Fibroblast of skin of left quadriceps (primary cell): ENCODE results near the gene MAP2K5.

Source experiments
- DNase-seq, 2 experiments: peaks; one replicate each; pipeline ENCODE4 v3.0.0-alpha.2; 2013; ENCODE audit warnings: low read depth in 2 of 2

Gene MAP2K5

DNA sequence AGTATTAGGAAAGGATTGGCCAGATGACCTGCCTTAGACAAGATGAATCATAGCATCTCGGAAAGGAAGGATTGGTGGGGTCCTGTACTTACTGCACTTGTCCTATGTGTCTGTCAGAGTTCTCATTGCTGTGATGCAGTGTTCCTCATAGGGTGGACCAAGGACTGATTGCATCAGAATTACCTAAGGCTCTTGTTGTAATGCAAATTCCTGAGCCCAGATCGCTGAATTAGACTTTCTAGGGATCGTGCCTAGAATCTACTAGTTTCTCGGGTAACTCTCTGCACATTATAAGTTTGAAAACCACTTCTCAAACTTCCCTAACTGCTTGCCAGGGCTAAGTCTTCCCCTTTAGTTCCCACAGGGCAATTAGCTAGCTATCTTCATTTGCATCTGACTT, 207.9 kb downstream of the MAP2K5 start:
- no peak for DNase-seq

DNA sequence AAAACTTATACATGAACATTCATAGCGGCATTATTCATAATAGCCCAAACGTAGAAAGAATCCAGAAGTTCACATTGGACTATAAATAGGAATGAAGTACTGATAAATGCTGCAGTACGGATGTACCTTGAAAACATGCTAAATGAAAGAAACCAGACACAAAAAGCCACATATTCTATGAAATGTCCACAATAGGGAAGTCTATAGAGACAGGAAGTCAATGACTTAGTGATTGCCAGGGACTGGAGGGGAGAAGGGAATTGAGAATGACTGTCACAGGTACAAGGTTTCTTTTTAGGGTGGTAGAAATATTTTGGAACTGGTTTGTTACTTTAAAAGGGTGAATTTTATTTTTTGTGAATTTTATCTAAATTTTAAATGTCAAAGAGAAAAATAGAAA, 211.4 kb downstream of the MAP2K5 start:
- DNase-seq = no peak

- DNase-seq = no peak
Observed at GRCh38 chr15:67755264-67755663, 212.8 kb downstream of the MAP2K5 start.

- DNase-seq = no peak
Observed at GRCh38 chr15:67755936-67756335, 213.4 kb downstream of the MAP2K5 start.

DNA sequence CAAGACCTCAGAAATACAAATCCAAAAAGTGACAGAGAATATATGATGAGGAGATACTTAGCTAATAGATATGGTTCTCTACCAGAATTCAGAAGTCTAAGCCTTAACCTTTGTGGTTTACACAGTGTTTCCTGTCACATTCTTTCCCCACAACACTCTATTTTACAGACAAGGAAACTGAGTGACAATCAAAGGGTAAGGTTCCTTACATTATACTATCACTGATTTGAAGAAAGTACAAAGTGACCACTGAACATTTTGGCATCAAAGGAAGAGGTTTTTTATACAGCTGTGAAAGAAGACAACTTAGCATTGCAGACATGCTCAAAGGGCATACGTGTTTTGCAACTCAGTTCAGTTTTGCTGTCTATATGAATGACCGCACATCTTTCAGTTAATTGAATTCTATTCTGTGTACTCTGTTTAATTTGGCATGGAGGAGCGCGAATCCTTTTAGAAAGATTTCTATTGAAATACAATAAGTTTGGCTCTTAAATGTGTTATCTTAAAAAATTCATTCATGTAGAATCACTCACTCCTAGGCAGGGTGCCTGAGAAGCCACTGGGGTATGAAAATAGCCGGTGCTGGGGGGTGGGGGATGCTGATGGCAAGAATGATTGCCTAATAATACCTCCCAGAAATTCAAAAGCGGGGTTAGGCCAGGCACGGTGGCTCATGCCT, 216.3 kb downstream of the MAP2K5 start:
- DNase-seq = no peak

GRCh38 chr15:67760901-67761300, 218.4 kb downstream of the MAP2K5 start:
- no peak for DNase-seq

DNA sequence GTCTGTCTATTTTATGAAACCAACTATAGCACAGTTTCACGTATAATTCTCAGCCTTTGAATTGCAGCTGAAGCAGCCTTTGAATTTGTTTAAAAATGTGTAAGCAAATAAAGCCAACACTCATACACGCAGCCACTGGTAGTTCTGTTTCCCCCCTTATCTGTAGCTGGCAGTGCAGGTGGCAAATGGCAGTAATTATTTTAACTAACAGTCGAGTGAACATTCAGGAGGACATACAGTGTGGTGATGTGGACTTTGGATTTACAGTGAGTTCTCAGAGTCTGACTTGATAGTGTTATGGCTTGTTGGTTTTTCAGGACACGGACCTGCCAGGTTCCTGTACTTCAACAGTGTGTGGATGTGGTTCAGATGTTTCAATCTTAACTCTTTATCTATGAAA, 218.8 kb downstream of the MAP2K5 start:
- no peak for DNase-seq

DNA sequence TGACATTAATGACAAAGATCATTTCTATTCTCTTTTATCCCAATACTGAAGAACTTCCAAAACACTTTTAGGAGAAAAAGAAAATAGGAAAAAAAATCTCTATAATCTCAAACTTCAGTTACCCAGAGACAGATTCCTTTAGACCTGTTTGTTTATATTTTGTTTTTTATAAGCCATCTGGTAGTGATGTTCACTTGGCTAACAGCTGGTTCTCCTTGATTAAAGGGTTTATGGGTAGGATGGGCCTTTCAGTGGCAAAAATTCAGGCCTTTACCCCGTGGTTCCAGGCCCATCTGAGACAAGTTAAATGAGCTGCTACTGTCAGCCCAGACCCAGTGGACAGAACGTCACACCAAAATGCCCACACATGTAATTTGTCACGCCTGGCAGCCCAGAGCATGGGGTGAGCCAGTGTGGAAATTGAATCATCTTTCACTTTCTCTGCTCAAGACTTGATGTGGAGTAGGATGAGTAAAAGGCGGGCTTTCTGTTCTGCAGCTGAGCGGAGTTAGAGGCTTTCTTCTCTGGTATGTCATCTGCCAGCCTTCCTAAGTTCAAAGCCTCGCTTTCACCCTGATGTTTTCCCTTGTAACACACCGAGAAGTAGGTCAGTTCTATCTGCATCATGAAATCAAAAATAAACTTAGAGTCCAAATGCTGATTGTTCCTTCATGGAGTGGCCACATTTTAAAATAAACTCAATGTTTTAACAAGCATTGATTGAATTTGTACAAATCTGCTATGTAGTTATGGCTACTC, 220.3 kb downstream of the MAP2K5 start:
- no peak for DNase-seq

DNA sequence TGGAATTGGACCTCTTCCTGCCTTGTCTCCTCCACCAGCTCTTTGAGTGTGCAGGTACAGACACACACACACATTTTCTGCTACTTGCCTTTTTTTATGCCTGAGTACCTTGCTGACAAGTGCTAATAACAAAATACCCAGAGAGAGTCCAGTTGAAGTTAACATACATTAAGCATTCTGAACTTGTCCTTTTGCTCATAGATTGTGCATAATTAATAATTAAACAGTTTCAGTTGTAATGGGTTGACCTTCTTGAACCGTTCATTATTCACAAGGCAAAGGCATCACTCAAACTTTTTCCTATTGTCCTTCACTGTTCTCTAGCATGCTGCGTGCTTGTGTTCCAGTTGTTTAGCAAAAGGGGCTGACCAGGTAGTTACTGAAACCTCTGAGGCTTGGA, 223.2 kb downstream of the MAP2K5 start:
- DNase-seq = no peak

- DNase-seq = no peak
Observed at GRCh38 chr15:67766968-67767367, 224.5 kb downstream of the MAP2K5 start.

GRCh38 chr15:67768313-67768977, 225.9 kb downstream of the MAP2K5 start:
- DNase-seq = no peak

GRCh38 chr15:67769497-67770357, 227.2 kb downstream of the MAP2K5 start:
- DNase-seq = no peak

DNA sequence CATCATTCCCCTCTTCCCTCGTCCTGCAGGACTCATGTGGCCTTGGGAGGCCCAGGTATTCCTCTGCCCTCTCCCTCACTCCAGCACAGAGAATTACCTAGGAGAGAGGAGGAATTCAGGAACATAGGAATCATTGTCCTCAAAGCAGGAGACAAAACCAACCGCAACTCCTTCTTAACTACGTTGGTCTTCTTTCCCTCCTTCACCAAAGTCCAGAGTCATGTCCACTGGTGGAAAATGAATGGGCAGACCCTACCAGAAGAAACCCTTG, 227.8 kb downstream of the MAP2K5 start:
- no peak for DNase-seq

- DNase-seq = no peak
Observed at GRCh38 chr15:67771189-67771800, 228.8 kb downstream of the MAP2K5 start.

- no peak for DNase-seq
Observed at GRCh38 chr15:67774626-67775025, 232.1 kb downstream of the MAP2K5 start.

DNA sequence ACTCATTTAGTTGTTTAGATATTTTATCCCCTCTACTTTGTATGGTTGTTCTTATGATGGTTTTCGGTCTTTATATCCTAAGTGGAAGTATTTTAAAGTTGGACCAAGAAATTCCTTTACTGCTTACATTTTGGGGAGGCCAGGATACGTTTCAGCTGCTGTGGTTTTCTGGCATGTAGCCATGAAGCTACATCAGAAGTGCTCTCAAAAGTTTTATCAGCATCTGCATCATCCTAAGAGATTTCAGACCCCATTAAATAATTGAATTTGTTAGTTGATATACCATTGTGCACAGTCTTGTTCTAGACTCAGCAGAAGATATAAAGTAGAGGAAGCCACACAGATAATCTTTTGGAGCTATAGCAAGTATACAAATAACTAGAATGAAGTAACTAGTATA, 232.7 kb downstream of the MAP2K5 start:
- no peak for DNase-seq

- DNase-seq = no peak
Observed at GRCh38 chr15:67775998-67776397, 233.5 kb downstream of the MAP2K5 start.

DNA sequence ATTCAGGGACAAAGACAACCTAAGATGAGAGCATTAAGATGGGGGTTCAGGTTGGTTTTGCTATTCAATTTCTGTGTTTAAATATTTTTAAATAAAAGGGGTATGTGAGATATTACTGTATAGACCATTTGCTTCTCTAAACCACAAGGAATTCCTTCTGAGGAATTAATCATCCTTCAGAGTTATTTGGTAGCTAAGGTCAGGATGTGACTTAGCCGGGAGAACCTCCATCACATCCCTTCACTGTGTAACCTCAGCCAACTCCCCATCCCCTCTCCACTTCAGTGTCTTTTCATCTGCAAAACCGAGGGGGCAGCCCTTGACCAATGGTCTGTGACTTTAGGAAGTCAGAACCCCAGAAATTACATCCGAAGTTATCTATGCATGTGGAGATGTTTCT, 234.1 kb downstream of the MAP2K5 start:
- no peak for DNase-seq

GRCh38 chr15:67777071-67777470, 234.6 kb downstream of the MAP2K5 start:
- no peak for DNase-seq

DNA sequence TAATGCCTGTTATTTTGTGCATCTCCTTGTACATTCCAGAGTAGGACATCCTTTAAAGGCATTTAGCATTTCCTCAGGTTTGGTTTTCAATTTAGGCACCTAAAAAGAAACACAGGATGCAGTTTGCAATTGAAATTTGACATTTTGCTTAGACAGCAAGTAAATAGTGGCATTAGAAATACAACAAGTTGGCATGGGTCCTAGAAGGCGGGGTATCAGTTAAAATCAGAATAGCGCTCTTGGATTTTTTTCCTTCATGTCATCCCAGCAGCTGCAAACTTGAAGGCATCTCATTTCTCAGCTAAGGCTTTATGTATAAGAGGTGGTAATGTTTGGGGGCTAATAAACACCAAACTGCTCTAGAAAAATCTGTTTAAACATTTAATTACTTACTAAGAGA, 235.3 kb downstream of the MAP2K5 start:
- no peak for DNase-seq

GRCh38 chr15:67778968-67779548, 236.6 kb downstream of the MAP2K5 start:
- DNase-seq = no peak
